ENCODE results near the gene BTBD17.

Gene BTBD17

GRCh38 chr17:74386386-74386785 is 24.7 kb upstream of the BTBD17 start:
- no peak for DNase-seq

DNA sequence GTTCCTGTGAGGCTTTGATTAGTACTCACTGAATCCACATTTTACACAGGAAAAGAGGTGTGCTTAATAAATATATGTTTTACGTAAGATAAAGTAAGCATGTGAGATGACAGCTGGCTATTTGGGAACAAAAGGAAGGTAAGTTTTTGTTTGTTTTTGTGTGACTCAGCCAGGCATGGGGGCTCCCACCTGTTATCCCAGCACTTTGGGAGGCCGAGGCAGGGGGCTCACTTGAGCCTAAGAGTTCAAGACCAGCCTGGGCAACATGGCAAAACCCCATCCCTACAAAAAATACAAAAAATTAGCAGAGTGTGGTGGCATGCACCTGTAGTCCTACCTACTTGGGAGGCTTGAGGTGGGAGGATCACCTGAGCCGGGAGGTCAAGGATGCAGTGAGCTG is 23.5 kb upstream of the BTBD17 start:
- no peak for DNase-seq

GRCh38 chr17:74383141-74383540 is 21.5 kb upstream of the BTBD17 start:
- no peak for DNase-seq

GRCh38 chr17:74380959-74381808 is 19.5 kb upstream of the BTBD17 start:
- no peak for DNase-seq

- peak; percentile 70 for DNase-seq
Observed at GRCh38 chr17:74380086-74380958, 18.7 kb upstream of the BTBD17 start.

DNA sequence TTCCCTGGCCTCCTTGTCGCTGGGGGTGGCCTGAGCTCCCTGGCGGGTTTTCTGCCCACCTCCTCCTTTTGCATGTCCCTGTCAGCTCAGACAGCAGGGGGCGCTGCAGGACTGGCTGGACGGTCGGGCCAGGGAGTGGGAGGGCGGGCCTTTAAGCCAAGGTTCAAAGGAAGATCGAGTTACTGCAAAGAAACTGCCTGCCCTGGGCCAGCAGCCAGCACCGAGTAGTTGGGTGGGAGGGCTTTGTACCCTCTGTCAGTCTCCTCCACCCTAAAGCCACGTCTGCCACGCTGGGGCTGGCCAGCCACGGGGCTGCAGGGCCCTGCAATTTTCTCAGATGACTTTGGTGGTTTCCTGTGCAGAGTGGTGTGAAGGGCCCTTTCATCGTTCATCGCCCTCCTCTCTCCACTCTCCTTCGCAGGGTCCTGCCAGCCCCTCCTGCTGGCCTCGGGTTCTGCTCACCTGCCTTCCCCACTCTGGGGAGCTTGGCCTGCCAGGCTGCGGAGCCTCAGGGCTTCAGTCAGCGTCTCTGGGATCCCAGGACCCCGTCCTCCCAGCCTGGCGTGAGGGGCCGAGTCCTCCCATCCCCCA is 17.9 kb upstream of the BTBD17 start:
- peak; percentile 72 for DNase-seq

GRCh38 chr17:74374858-74375257 is 13.2 kb upstream of the BTBD17 start:
- DNase-seq: no peak

- DNase-seq: no peak
Observed at GRCh38 chr17:74373838-74374606, 12.4 kb upstream of the BTBD17 start.

DNA sequence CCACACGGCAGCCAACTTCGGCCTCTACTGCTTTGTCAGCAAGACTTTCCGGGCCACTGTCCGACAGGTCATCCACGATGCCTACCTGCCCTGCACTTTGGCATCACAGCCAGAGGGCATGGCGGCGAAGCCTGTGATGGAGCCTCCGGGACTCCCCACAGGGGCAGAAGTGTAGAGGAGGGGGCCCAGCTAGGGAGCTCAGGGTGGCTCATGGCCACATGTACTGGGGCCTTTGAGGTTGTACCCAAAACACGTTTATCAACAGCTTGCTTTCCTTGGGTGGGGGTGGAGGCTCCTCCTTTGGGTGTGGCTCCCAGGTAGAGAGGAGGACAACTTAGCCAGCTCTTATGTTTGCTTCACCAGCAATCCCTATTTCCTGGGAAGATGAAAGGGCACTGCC is 10.8 kb upstream of the BTBD17 start:
- no peak for DNase-seq

DNA sequence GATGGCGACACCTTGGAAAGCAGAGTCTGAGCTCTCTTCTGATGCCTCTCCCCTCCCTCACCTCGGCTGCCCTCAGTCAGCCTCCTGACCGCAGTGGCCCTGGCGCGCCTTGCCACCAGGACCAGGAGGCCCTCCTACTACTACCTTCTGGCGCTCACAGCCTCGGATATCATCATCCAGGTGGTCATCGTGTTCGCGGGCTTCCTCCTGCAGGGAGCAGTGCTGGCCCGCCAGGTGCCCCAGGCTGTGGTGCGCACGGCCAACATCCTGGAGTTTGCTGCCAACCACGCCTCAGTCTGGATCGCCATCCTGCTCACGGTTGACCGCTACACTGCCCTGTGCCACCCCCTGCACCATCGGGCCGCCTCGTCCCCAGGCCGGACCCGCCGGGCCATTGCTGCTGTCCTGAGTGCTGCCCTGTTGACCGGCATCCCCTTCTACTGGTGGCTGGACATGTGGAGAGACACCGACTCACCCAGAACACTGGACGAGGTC is 10.0 kb upstream of the BTBD17 start:
- DNase-seq: no peak

GRCh38 chr17:74369665-74370490 is 8.2 kb upstream of the BTBD17 start:
- DNase-seq: no peak

GRCh38 chr17:74369221-74369620 is 7.6 kb upstream of the BTBD17 start:
- DNase-seq: peak; percentile 24

DNA sequence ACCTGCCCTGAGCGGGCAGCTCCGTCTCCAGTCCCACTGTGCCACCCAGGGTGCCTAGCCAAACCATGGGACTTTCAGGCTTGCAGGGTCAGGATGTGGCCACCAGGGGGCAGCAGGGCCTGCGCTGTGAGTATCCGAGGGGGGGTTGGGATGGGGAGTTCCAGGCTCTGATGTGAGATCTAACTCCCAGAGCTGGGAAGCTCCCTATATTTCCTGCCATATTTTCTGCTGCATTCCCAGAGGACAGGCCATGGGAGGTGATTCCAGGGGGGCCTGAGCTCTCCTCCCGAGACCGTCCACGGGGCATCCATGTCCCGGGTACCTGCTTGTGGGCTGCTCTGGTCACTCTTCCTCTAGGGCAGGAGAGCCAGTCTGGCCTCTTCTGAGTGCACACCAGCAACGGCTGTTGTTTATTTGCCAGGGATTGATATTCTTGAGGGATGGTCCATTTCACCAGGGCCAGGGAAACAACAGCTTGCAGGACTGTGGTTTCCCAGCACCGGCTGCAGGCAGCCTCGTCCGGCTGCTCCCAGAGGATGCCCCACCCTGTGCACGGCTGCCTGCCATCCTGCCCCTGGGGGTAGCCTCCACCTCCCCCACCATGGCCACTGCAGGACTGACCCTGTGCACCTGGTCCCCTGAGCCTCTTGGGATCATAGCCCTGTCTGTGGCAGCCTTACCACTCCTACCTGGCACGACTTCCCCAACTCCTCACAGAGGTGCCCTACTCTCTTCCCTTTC is 6.8 kb upstream of the BTBD17 start:
- peak; percentile 39 for DNase-seq

GRCh38 chr17:74367206-74367605 is 5.5 kb upstream of the BTBD17 start, which contains the start of gene GPR142:
TSS of gene GPR142 (plus strand) at chr17:74367506. CDS start at chr17:74369541, 2,035 bp downstream.
- no peak for DNase-seq

GRCh38 chr17:74362810-74363498 is 1.3 kb upstream of the BTBD17 start:
- DNase-seq: peak; percentile 2

- peak; percentile 45 for DNase-seq
Observed at GRCh38 chr17:74362069-74362405, 369 bp upstream of the BTBD17 start.

DNA sequence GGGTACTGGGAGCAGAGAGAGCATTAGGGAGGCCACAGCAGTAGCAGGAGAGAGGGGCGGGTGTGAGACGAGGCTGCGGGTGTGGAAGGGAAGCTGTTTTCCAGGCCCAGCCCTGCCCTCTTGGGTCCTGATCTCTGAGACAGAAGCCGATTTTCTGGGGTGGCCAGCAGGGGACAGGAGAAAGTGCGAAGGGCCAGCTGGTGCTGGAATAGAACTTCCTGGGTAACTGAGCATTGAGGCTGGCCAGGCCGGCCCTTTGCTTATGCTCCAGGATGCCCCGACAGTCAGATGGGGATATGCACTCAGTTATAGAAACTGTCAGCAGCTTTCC is 804 bp downstream of the BTBD17 start:
- DNase-seq: no peak

GRCh38 chr17:74359916-74360315 is 1.8 kb downstream of the BTBD17 start:
- no peak for DNase-seq

GRCh38 chr17:74358697-74359096 is 3.0 kb downstream of the BTBD17 start:
- no peak for DNase-seq

GRCh38 chr17:74357466-74357809 is 4.2 kb downstream of the BTBD17 start:
- DNase-seq: no peak

Measured in NCI-H2227 treated with DMSO at 0.1 percent for 48 hours (cell line).